ENCODE results near the gene BRAT1.

BRAT1 gene

GRCh38 chr7:2526659-2527504 lies 28.4 kb downstream of the BRAT1 start:
- TF ChIP-seq CTCF (conservative IDR thresholded peaks at IDR 0.05; ENCODE audit: low read depth, low read length), result no peak
- Histone ChIP-seq H3K36me3 (ENCODE audit: insufficient read depth) (no peaks in the 10 kb centered on the region), H3K27ac (no peak overlapping the region), H2AFZ (ENCODE audit: low read depth) (no peak overlapping the region), H3K4me1 (ENCODE audit: low read depth, poor library complexity, severe bottlenecking) (peaks cover 9% of the 10 kb centered on the region), H3K79me2 (ENCODE audit: insufficient read depth, low read depth) (no peaks in the 10 kb centered on the region), H3K9ac (no peak overlapping the region), H3K4me2 (no peak overlapping the region), H3K4me3 (IDR thresholded peaks at IDR 0.05; ENCODE audit: insufficient read depth, low read depth, low read length) (no peak overlapping the region), H3K27me3 (ENCODE audit: insufficient read depth, low read depth) (peaks cover 35% of the 10 kb centered on the region), H4K20me1 (ENCODE audit: insufficient read depth) (no peaks in the 10 kb centered on the region)

- Histone ChIP-seq H3K9ac (no peak overlapping the region), H3K36me3 (ENCODE audit: insufficient read depth) (no peaks in the 10 kb centered on the region), H3K4me3 (IDR thresholded peaks at IDR 0.05; ENCODE audit: insufficient read depth, low read depth, low read length) (no peak overlapping the region), H3K79me2 (ENCODE audit: insufficient read depth, low read depth) (no peaks in the 10 kb centered on the region), H3K4me2 (no peak overlapping the region), H3K27me3 (ENCODE audit: insufficient read depth, low read depth) (peaks cover 42% of the 10 kb centered on the region), H4K20me1 (ENCODE audit: insufficient read depth) (no peaks in the 10 kb centered on the region), H2AFZ (ENCODE audit: low read depth) (no peak overlapping the region), H3K27ac (no peak overlapping the region), H3K4me1 (ENCODE audit: low read depth, poor library complexity, severe bottlenecking) (peaks cover 13% of the 10 kb centered on the region)
- no peak for TF ChIP-seq CTCF (conservative IDR thresholded peaks at IDR 0.05; ENCODE audit: low read depth, low read length)
These were observed 29.4 kb downstream of the BRAT1 start for GRCh38 chr7:2525658-2526630.

GRCh38 chr7:2524808-2525657 lies 30.3 kb downstream of the BRAT1 start:
- Histone ChIP-seq H3K9ac (no peak overlapping the region), H4K20me1 (ENCODE audit: insufficient read depth) (no peaks in the 10 kb centered on the region), H3K36me3 (ENCODE audit: insufficient read depth) (no peaks in the 10 kb centered on the region), H3K4me2 (no peak overlapping the region), H2AFZ (ENCODE audit: low read depth) (no peak overlapping the region), H3K79me2 (ENCODE audit: insufficient read depth, low read depth) (no peaks in the 10 kb centered on the region), H3K4me3 (IDR thresholded peaks at IDR 0.05; ENCODE audit: insufficient read depth, low read depth, low read length) (no peak overlapping the region), H3K27me3 (ENCODE audit: insufficient read depth, low read depth) (peaks cover 51% of the 10 kb centered on the region), H3K4me1 (ENCODE audit: low read depth, poor library complexity, severe bottlenecking) (peaks cover 20% of the 10 kb centered on the region), H3K27ac (no peak overlapping the region)
- no peak for TF ChIP-seq CTCF (conservative IDR thresholded peaks at IDR 0.05; ENCODE audit: low read depth, low read length)
